GM18868 (cell line): ENCODE data around the gene CTDSP1.

ENCODE experiments used
- ATAC-seq: cut with Tn5 transposase; IDR thresholded peaks from one replicate; pipeline ENCODE4 v1.9.1; 2021; ENCODE audit warnings: mild to moderate bottlenecking, moderate library complexity; ENCODE audit not compliant: unreplicated experiment

Gene CTDSP1

GRCh38 chr2:218382785-218383184, 16.9 kb upstream of the CTDSP1 start:
- ATAC-seq, result no peak

GRCh38 chr2:218383892-218384519, 15.7 kb upstream of the CTDSP1 start:
- no peak for ATAC-seq

- no peak for ATAC-seq
These were observed 14.7 kb upstream of the CTDSP1 start for GRCh38 chr2:218384975-218385374.

- no peak for ATAC-seq
These were observed 12.9 kb upstream of the CTDSP1 start for GRCh38 chr2:218386505-218387368.

- ATAC-seq, result no peak
These were observed 12.1 kb upstream of the CTDSP1 start for GRCh38 chr2:218387369-218388194.

- ATAC-seq, result no peak
These were observed 10.1 kb upstream of the CTDSP1 start for GRCh38 chr2:218389333-218390150.

- ATAC-seq, result no peak
These were observed 8.5 kb upstream of the CTDSP1 start for GRCh38 chr2:218391202-218391601.

GRCh38 chr2:218392459-218392858, 7.2 kb upstream of the CTDSP1 start:
- ATAC-seq, result no peak

GRCh38 chr2:218392891-218393462, 6.7 kb upstream of the CTDSP1 start:
- no peak for ATAC-seq

- no peak for ATAC-seq
These were observed 5.8 kb upstream of the CTDSP1 start for GRCh38 chr2:218393750-218394290.

- no peak for ATAC-seq
These were observed 5.2 kb upstream of the CTDSP1 start for GRCh38 chr2:218394298-218395089.

- no peak for ATAC-seq
These were observed 4.6 kb upstream of the CTDSP1 start for GRCh38 chr2:218395090-218395444.

- ATAC-seq, result no peak
These were observed 4.2 kb upstream of the CTDSP1 start for GRCh38 chr2:218395456-218395825.

GRCh38 chr2:218395826-218396687, 3.6 kb upstream of the CTDSP1 start:
- peak; percentile 50 for ATAC-seq

GRCh38 chr2:218396688-218397462, 2.8 kb upstream of the CTDSP1 start:
- no peak for ATAC-seq

- ATAC-seq, result no peak
These were observed 2.2 kb upstream of the CTDSP1 start for GRCh38 chr2:218397463-218397819.

- peak; percentile 18 for ATAC-seq
These were observed 1.7 kb upstream of the CTDSP1 start for GRCh38 chr2:218397820-218398436.
